GM12892 (cell line): ENCODE data around the gene AK8.

ENCODE experiments used
- POLR2A ChIP-seq: IDR thresholded peaks from 2 replicates; pipeline ENCODE4 v1.6.1; 2011; ENCODE audit warnings: low read depth, low read length, control low read depth
- TAF1 ChIP-seq: IDR thresholded peaks from 2 replicates; pipeline ENCODE4 v1.6.1; 2011; ENCODE audit warnings: low read depth, mild to moderate bottlenecking, control low read depth, low read length, borderline replicate concordance

GRCh38 chr9:132749306-132749705, 128.8 kb downstream of the AK8 start:
- no peak for TF ChIP-seq TAF1
- TF ChIP-seq POLR2A = no peak
